Fibroblast of skin of abdomen (primary cell): Measurements from ENCODE around the gene PRKCE.

ENCODE experiments used
- DNase-seq: peaks from one replicate; pipeline ENCODE4 v3.0.0-alpha.2; 2013

Gene PRKCE

GRCh38 chr2:45728458-45728942 lies 77.0 kb downstream of the PRKCE start:
- no peak for DNase-seq

- DNase-seq, result no peak
Measured at GRCh38 chr2:45729753-45730512, 78.5 kb downstream of the PRKCE start.

- peak; percentile 51 for DNase-seq
Measured at GRCh38 chr2:45731141-45731540, 79.7 kb downstream of the PRKCE start.

- DNase-seq, result no peak
Measured at GRCh38 chr2:45732436-45732835, 81.0 kb downstream of the PRKCE start.

- DNase-seq, result no peak
Measured at GRCh38 chr2:45732946-45733345, 81.5 kb downstream of the PRKCE start.

GRCh38 chr2:45734336-45734735 lies 82.9 kb downstream of the PRKCE start:
- no peak for DNase-seq

GRCh38 chr2:45734952-45735351 lies 83.5 kb downstream of the PRKCE start:
- no peak for DNase-seq

GRCh38 chr2:45736757-45737704 lies 85.6 kb downstream of the PRKCE start:
- peak; percentile 61 for DNase-seq

- peak; percentile 32 for DNase-seq
Measured at GRCh38 chr2:45739796-45740485, 88.5 kb downstream of the PRKCE start.

- DNase-seq, result no peak
Measured at GRCh38 chr2:45741161-45741850, 89.8 kb downstream of the PRKCE start.

- peak; percentile 59 for DNase-seq
Measured at GRCh38 chr2:45743531-45744396, 92.3 kb downstream of the PRKCE start.

GRCh38 chr2:45745231-45745630 lies 93.8 kb downstream of the PRKCE start:
- no peak for DNase-seq

- peak; percentile 48 for DNase-seq
Measured at GRCh38 chr2:45746888-45747287, 95.4 kb downstream of the PRKCE start.

- no peak for DNase-seq
Measured at GRCh38 chr2:45747363-45747762, 95.9 kb downstream of the PRKCE start.

- DNase-seq, result peak; percentile 98
Measured at GRCh38 chr2:45748239-45748638, 96.8 kb downstream of the PRKCE start.

GRCh38 chr2:45750001-45750400 lies 98.5 kb downstream of the PRKCE start:
- no peak for DNase-seq

GRCh38 chr2:45750484-45750883 lies 99.0 kb downstream of the PRKCE start:
- DNase-seq, result no peak

GRCh38 chr2:45753381-45753780 lies 101.9 kb downstream of the PRKCE start:
- DNase-seq, result no peak

- DNase-seq, result no peak
Measured at GRCh38 chr2:45754131-45755010, 102.9 kb downstream of the PRKCE start.
